Measurements from ENCODE around the gene KIF6.

- no peak for TF ChIP-seq GATA2 (IDR thresholded peaks at IDR 0.05; ENCODE audit: low read depth, low read length)
- no peak for TF ChIP-seq GATA3 (IDR thresholded peaks at IDR 0.05; ENCODE audit: low read depth, low read length)
Observed at GRCh38 chr6:39566456-39566855, 158.8 kb downstream of the KIF6 start.

Data from SH-SY5Y (cell line).